ENCODE results near the gene DNAI1.
"Not testable (repeated sequence)": the region's sequence is repeated elsewhere in the genome, so short reads cannot be mapped to it uniquely, and the experiment has no call there.

The DNAI1 gene

DNA sequence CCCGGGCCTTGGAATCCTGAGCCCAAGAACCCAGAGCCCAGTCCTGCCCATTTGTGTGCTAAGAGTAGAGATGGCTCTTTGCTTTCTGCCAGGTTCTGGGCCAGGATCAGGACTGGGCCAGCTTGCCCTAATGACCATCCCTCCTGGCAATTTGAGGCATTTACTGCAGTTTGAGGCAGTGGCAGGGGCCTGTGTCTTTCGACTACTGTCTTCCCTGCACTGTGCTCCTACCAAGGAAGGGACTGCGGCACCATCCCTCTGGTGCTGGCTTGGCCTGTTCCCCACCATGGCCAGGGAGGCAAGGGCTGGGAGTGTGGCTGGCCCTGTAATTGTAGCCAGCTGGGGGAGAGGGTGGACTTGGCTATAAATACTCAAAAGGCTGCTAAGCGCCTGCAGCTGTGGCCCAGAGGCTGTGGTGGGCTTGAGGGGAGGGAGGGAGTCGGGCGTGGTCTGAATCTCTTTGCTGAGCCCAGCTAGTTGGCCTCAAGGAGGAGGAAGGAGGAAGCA is 59.6 kb downstream of the DNAI1 start:
- H3K4me1 Mint-ChIP-seq (ENCODE audit: low read depth) = peaks cover 78% of the 10 kb centered on the region
- peaks cover 27% of the 10 kb centered on the region for H3K27me3 Mint-ChIP-seq
- H3K9me3 Mint-ChIP-seq = no peaks in the 10 kb centered on the region
- intact Hi-C loops (cut with micrococcal nuclease) = no loop called here
- no peak overlapping the region for H3K4me3 Mint-ChIP-seq
- H3K36me3 Mint-ChIP-seq (ENCODE audit: low read depth) = peaks cover 6% of the 10 kb centered on the region
- H3K27ac Mint-ChIP-seq = peak overlapping the region; percentile 75

GRCh38 chr9:34518896-34519295 is 60.3 kb downstream of the DNAI1 start:
- intact Hi-C loops (cut with micrococcal nuclease) = loop anchor here (1.0 kb wide), 1 partner anchor 61 kb away; the partner anchor contains the start of genes DNAI1 and FAM219A
- Mint-ChIP-seq H3K27ac (peak overlapping the region; percentile 75), H3K36me3 (ENCODE audit: low read depth) (peaks cover 6% of the 10 kb centered on the region)

GRCh38 chr9:34519321-34520020 is 60.9 kb downstream of the DNAI1 start:
- Mint-ChIP-seq H3K4me3 (peak overlapping the region; percentile 1), H3K4me1 (ENCODE audit: low read depth) (peaks cover 73% of the 10 kb centered on the region), H3K27me3 (peaks cover 36% of the 10 kb centered on the region), H3K36me3 (ENCODE audit: low read depth) (peaks cover 6% of the 10 kb centered on the region), H3K27ac (peak overlapping the region; percentile 75), H3K9me3 (no peaks in the 10 kb centered on the region)
- intact Hi-C loops (cut with micrococcal nuclease) = loop anchor here (1.0 kb wide), 1 partner anchor 61 kb away; the partner anchor contains the start of genes DNAI1 and FAM219A

More at GRCh38 chr9:34518896-34519295, 60.3 kb downstream of the DNAI1 start:
- Mint-ChIP-seq H3K4me1 (ENCODE audit: low read depth) (peaks cover 74% of the 10 kb centered on the region), H3K27me3 (peaks cover 33% of the 10 kb centered on the region), H3K4me3 (no peak overlapping the region), H3K9me3 (no peaks in the 10 kb centered on the region)

DNA sequence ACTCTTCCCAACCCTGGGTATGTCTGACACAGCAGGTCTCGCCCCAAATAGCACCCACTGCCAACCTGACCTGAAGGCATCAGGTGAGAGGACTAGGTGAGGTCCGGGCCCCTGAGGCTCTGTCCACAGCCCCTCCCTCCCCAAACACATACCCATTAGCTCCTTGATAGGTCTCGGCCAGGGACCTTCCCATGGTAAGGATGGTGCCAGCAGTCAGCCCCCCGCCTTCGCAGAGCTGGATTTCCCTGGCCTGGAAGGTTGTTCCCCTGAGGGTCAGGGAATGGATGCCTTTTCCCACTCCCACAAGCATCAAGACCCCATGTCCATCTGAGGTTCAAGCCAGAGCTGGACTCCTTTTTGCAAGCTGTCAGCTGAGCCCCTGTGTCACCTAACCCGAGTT is 61.5 kb downstream of the DNAI1 start:
- Mint-ChIP-seq H3K9me3 (no peaks in the 10 kb centered on the region), H3K27me3 (peaks cover 38% of the 10 kb centered on the region), H3K4me1 (ENCODE audit: low read depth) (peaks cover 68% of the 10 kb centered on the region), H3K4me3 (peak overlapping the region; percentile 50), H3K27ac (peak overlapping the region; percentile 36), H3K36me3 (ENCODE audit: low read depth) (peaks cover 6% of the 10 kb centered on the region)
- intact Hi-C loops (cut with micrococcal nuclease) = no loop called here

DNA sequence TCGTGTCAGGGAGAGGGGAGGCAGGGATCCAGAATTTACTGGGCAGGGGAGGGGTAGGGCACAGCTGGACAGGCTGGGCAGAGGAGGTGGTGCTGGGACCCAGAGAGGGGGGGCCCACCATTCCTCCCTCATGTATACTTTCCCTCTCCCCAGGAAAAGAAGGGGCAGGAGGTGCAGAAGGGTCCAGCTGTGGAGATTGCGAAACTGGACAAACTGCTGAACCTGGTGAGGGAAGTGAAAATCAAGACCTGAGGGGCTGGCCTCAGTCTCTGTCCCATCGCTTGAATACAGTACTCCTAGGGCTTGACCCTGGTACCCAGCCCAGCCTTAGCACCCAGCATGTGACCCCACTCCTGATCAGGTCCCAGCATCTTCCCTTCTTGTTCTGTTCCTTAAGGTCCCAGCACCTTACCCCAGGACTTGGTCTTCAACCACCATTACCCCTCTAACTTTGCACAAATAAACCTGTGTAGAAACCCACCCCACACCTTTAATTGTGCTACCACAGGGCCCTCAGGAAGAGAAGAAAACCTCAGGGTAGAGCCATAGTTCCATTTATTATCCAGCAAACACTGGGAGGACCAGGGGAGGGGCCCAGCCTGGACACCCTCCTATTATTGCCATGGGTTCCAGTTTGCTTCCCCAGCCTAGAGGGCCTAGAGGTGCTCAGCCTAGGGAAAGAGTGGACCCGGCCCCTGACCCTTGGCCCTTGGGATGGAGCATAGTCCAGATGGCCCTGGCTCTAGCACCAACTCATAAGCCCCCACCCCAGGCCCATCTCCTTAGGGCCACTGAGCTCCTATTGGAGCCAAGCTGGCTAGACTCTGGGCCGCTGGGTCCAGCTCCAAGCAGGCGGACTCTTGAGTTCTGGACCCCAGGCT is 62.1 kb downstream of the DNAI1 start:
- no peaks in the 10 kb centered on the region for H3K9me3 Mint-ChIP-seq
- peaks cover 6% of the 10 kb centered on the region for H3K36me3 Mint-ChIP-seq (ENCODE audit: low read depth)
- H3K27me3 Mint-ChIP-seq = peaks cover 44% of the 10 kb centered on the region
- H3K4me3 Mint-ChIP-seq = peak overlapping the region; percentile 83
- H3K4me1 Mint-ChIP-seq (ENCODE audit: low read depth) = peaks cover 67% of the 10 kb centered on the region
- intact Hi-C loops (cut with micrococcal nuclease) = no loop called here
- H3K27ac Mint-ChIP-seq = peak overlapping the region; percentile 39

DNA sequence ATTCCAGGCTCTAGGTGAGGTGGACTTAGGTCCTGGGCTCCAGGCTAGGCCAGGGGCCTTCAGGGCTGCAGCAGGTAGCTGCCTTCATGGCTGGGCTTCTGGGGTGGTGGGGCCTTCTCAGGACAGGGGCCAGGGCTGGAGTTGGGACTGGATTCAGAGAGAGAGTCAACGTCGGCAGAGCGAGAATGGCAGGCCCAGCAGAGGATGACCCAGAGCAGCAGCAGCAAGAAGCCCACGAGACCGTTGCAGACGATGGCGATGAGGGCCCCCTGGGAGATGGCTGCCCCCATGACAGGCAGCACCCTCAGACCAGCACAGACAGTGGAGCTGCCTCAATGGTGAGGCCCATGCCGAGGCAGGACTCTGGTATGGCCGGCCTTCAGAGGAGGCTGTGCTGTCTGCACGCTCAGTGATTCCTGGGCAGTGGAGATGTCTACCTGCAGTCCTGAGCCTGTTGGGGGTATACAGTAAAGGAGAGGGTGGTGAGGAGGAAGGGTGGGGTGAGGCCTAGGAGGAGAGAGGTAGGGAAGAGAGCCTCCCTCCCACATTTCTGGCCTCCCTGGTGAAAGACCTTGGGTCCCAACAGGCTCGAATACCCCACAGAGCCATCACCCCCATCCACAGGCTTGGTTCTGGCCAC is 62.9 kb downstream of the DNAI1 start:
- H3K27ac Mint-ChIP-seq = peak overlapping the region; percentile 39
- intact Hi-C loops (cut with micrococcal nuclease) = no loop called here
- peak overlapping the region; percentile 83 for H3K4me3 Mint-ChIP-seq
- H3K4me1 Mint-ChIP-seq (ENCODE audit: low read depth) = peaks cover 60% of the 10 kb centered on the region
- H3K36me3 Mint-ChIP-seq (ENCODE audit: low read depth) = peaks cover 6% of the 10 kb centered on the region
- H3K9me3 Mint-ChIP-seq = no peaks in the 10 kb centered on the region
- H3K27me3 Mint-ChIP-seq = peaks cover 44% of the 10 kb centered on the region

GRCh38 chr9:34522091-34522887 is 63.7 kb downstream of the DNAI1 start:
- Mint-ChIP-seq H3K36me3 (ENCODE audit: low read depth) (peaks cover 6% of the 10 kb centered on the region), H3K4me1 (ENCODE audit: low read depth) (peaks cover 54% of the 10 kb centered on the region), H3K4me3 (peak overlapping the region; percentile 83), H3K27me3 (peaks cover 46% of the 10 kb centered on the region), H3K9me3 (no peaks in the 10 kb centered on the region), H3K27ac (peak overlapping the region; percentile 4)
- intact Hi-C loops (cut with micrococcal nuclease) = no loop called here

- Mint-ChIP-seq H3K27ac (peak within 1 kb of the TSS; percentile 39), H3K4me3 (peak within 1 kb of the TSS; percentile 83), H3K4me1 (ENCODE audit: low read depth) (peaks cover 45% of the 10 kb centered on the region), H3K27me3 (peaks cover 48% of the 10 kb centered on the region), H3K9me3 (no peaks in the 10 kb centered on the region), H3K36me3 (ENCODE audit: low read depth) (peaks cover 6% of the 10 kb centered on the region)
- intact Hi-C loops (cut with micrococcal nuclease) = no loop called here
Measured at GRCh38 chr9:34522971-34523797, 64.6 kb downstream of the DNAI1 start, which contains the start of gene ENHO. Gene ENHO (minus strand): TSS chr9:34522990. CDS start chr9:34521695, 1,295 bp downstream.

DNA sequence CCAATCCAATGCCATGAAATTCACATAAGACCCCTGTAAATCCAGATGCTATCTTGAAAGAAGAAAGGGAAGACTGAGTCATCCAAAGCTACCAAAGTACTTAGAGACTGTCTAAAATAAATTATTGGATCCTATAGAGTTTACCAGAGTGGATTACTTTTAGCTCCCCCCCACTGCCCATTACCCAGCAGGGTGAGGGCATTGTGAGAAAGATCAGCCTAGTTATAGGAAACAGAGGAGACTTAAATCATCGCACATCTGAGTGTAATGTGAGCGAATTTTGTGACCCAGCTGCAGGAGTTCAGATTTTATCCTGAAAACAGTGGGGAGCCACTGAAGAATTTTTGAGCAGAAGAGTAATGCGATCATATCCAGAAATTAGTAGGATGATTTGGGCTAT is 65.7 kb downstream of the DNAI1 start:
- Mint-ChIP-seq H3K4me1 (ENCODE audit: low read depth) (peaks cover 34% of the 10 kb centered on the region), H3K27me3 (peaks cover 52% of the 10 kb centered on the region), H3K27ac (no peak overlapping the region), H3K9me3 (no peaks in the 10 kb centered on the region), H3K36me3 (ENCODE audit: low read depth) (peaks cover 6% of the 10 kb centered on the region), H3K4me3 (no peak overlapping the region)
- intact Hi-C loops (cut with micrococcal nuclease) = no loop called here

GRCh38 chr9:34526026-34526425 is 67.4 kb downstream of the DNAI1 start:
- H3K27me3 Mint-ChIP-seq = peaks cover 65% of the 10 kb centered on the region
- H3K9me3 Mint-ChIP-seq = no peaks in the 10 kb centered on the region
- intact Hi-C loops (cut with micrococcal nuclease) = no loop called here
- H3K36me3 Mint-ChIP-seq (ENCODE audit: low read depth) = peaks cover 6% of the 10 kb centered on the region
- H3K4me1 Mint-ChIP-seq (ENCODE audit: low read depth) = peaks cover 17% of the 10 kb centered on the region
- no peak overlapping the region for H3K4me3 Mint-ChIP-seq
- no peak overlapping the region for H3K27ac Mint-ChIP-seq

DNA sequence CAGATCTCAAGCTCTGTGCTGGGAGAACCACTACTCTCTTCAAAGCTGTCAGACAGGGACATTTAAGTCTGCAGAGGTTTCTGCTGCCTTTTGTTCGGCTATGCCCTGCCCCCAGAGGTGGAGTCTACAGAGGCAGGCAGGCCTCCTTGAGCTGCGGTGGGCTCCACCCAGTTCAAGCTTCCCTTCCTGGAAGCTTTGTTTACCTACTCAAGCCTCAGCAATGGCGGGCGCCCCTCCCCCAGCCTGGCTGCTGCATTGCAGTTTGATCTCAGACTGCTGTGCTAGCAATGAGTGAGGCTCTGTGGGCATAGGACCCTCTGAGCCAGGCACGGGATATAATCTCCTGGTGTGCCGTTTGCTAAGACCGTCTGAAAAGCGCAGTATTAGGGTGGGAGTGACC is 73.4 kb downstream of the DNAI1 start:
- Mint-ChIP-seq H3K27me3 (peaks cover 56% of the 10 kb centered on the region), H3K4me1 (ENCODE audit: low read depth) (peaks cover 11% of the 10 kb centered on the region)
- H3K9me3 Mint-ChIP-seq; H3K4me3 Mint-ChIP-seq; intact Hi-C loops (cut with micrococcal nuclease); H3K27ac Mint-ChIP-seq; H3K36me3 Mint-ChIP-seq (ENCODE audit: low read depth): not testable (repeated sequence)

DNA sequence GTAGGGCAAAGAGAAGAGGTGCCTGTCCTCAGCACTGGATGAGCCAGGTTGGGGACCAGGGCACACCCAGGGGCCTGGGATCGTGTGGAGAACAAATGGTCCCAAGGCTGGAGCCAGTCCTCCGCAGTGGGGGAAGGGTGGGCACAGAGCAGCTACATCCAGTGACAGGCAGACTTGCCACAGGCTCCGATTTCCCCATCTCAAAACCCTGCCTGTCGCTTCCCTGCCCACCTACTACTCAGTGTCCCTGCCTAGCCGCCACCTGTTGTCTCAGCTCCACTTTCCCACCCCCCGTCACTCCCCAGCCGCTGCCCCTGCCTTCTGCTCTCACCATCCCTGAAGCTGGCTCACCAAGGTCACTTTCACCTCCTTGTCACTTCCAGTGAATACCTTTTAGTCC is 78.1 kb downstream of the DNAI1 start:
- Mint-ChIP-seq H3K36me3 (ENCODE audit: low read depth) (no peaks in the 10 kb centered on the region), H3K4me1 (ENCODE audit: low read depth) (peaks cover 23% of the 10 kb centered on the region), H3K4me3 (no peak overlapping the region), H3K27ac (no peak overlapping the region), H3K27me3 (peaks cover 45% of the 10 kb centered on the region), H3K9me3 (no peaks in the 10 kb centered on the region)
- intact Hi-C loops (cut with micrococcal nuclease) = no loop called here

Data from dendritic cell treated with granulocyte-macrophage colony-stimulating factor and Interleukin-4, amounts not matched to agents 40 ng/mL and 50 ng/mL, for 4 days (primary cell).